Esophagus muscularis mucosa (tissue), 4 donors: Measurements from ENCODE around the gene EDEM3. TPM values are rescaled to one million over a fixed set of nuclear protein-coding genes. Genes with fewer than 3 reads are reported as not detected.

Experiments used
- DNase-seq: peaks from one replicate; pipeline ENCODE4 v3.0.0-alpha.2; 2017; ENCODE audit errors: extremely low spot score
- H3K27ac ChIP-seq, 4 donors: fragments of 200-600 bp; sonication (generic); replicated peaks in 1 of 4; 1 replicate in 3 of 4; 2 replicates in 1 of 4; pipeline ENCODE4 v1.5.1; 2016 to 2019; ENCODE audit warnings: mild to moderate bottlenecking in 1 of 4
- H3K27me3 ChIP-seq, 4 donors: fragments of 200-600 bp; sonication (generic); one replicate each; pipeline versions ENCODE4 v1.5.1 to v1.6.0; 2016 to 2019
- H3K36me3 ChIP-seq, 4 donors: fragments of 200-600 bp; sonication (generic); one replicate each; pipeline ENCODE4 v1.5.1; 2016 to 2019
- H3K4me1 ChIP-seq, 4 donors: fragments of 200-600 bp; sonication (generic); one replicate each; pipeline ENCODE4 v1.5.1; 2016 to 2019
- H3K4me3 ChIP-seq, 4 donors: fragments of 200-600 bp; sonication (generic); 1 replicate in 2 of 4; 2 replicates in 2 of 4; pipeline ENCODE4 v1.5.1; 2016 to 2019; ENCODE audit warnings: mild to moderate bottlenecking in 4 of 4, moderate library complexity in 1 of 4
- H3K9me3 ChIP-seq, 4 donors: fragments of 200-600 bp; sonication (generic); 1 replicate in 3 of 4; 2 replicates in 1 of 4; pipeline ENCODE4 v1.5.1; 2016 to 2019
- CTCF ChIP-seq, 3 experiments: fragments of 200-600 bp in 2 of 3; fragments of 450-650 bp in 1 of 3; sonication (generic) in 2 of 3; IDR thresholded peaks; one replicate each; pipeline ENCODE4 v1.5.1; 2017 to 2019; ENCODE audit warnings: antibody characterized with exemption in 3 of 3, mild to moderate bottlenecking in 2 of 3, moderate library complexity in 1 of 3
- EP300 ChIP-seq: sonication (generic); formaldehyde crosslinking; IDR thresholded peaks from one replicate; pipeline ENCODE4 v1.6.1; 2017; ENCODE audit warnings: antibody characterized with exemption
- POLR2A ChIP-seq: fragments of 450-650 bp; IDR thresholded peaks from one replicate; pipeline ENCODE4 v1.6.1; 2017; ENCODE audit warnings: antibody characterized with exemption, moderate library complexity, mild to moderate bottlenecking, low read depth
- POLR2AphosphoS5 ChIP-seq, 2 donors: sonication (generic); formaldehyde crosslinking; IDR thresholded peaks; one replicate each; pipeline ENCODE4 v1.6.1; 2017; ENCODE audit warnings: antibody characterized with exemption in 2 of 2
- WGBS: methylation state at CpG from one replicate; pipeline ENCODE4 v1.1.5; 2018; 5-methylcytosine and 5-hydroxymethylcytosine counted together
- intact Hi-C: fragments of 100-400 bp; cut with DNase I; formaldehyde crosslinking; loops from one replicate; pipeline ENCODE4 v1.15.1; 2023
- total RNA-seq, 4 donors: library from RNA; depleted of rRNA; stranded (reverse); fragments of >200 nt; gene quantifications; one replicate each; pipeline versions ENCODE4 v1.1.0 to v1.2.1, GENCODE V29; 2016

Gene EDEM3
- total RNA-seq, 4 donors from 2014 or later, result 28.7 to 36.1 (median 29.4) TPM

DNA sequence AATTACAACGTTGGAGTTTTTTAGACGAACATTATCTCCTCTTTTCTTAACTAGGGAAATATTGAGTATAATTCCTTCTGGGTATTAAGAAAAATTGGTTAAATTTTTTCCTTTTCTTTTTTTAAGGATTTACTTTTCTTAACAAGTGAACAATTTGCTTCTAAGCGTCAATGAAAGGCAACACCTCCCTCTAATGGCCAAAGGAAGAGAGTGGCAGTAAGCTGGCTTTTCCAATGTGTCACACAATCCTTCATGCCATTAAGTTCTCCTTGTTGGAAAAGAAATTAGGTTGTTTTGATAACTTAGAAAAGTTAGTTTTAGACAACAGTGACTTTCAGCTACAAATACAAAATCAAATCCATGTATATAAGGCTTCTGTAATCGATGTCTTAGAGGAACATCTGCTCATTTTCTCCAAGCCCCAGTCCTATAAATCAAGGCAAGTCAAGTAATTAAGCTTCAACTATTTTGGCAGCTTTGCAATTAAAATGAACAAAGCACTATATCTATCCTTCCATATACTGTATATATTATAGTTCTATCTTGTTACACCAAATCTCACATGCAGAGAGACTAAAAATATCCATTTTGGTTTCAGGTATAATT lies 62.8 kb downstream of the EDEM3 start:
- Histone ChIP-seq H3K4me3 (no peak overlapping the region), H3K27ac (no peak overlapping the region), H3K27me3 (no peaks in the 10 kb centered on the region), H3K36me3 (peaks cover 0 to 39% (median 25%) of the 10 kb centered on the region in 4 donors), H3K4me1 (no peaks in the 10 kb centered on the region), H3K9me3 (no peaks in the 10 kb centered on the region)
- 34% methylated on average over 4 of the region's 4 CpGs for WGBS
- TF ChIP-seq EP300 (no peak), POLR2A (no peak), CTCF (IDR thresholded peaks at IDR 0.05) (peak; percentile 81 to 85 (median 83)), POLR2AphosphoS5 (IDR thresholded peaks at IDR 0.05) (no peak)
- no peak for DNase-seq
- intact Hi-C loops, result loop anchor here (5.0 kb wide), 1 partner anchor 615 kb away; no protein-coding TSS in a partner anchor

- Histone ChIP-seq H3K9me3 (peaks cover 0 to 9% (median 5%) of the 10 kb centered on the region in 4 donors), H3K4me3 (no peak overlapping the region), H3K36me3 (no peaks in the 10 kb centered on the region), H3K27ac (no peak overlapping the region), H3K4me1 (peaks cover 0 to 4% (median 0%) of the 10 kb centered on the region in 4 donors), H3K27me3 (no peaks in the 10 kb centered on the region)
- WGBS, result 65% methylated on average over 3 of the region's 3 CpGs
- no peak for TF ChIP-seq CTCF (IDR thresholded peaks at IDR 0.05)
- no peak for TF ChIP-seq EP300
- no peak for TF ChIP-seq POLR2AphosphoS5 (IDR thresholded peaks at IDR 0.05)
- TF ChIP-seq POLR2A, result no peak
- intact Hi-C loops, result no loop called here
- DNase-seq, result no peak
Measured at GRCh38 chr1:184686540-184686939, 68.1 kb downstream of the EDEM3 start.

- H3K9me3 ChIP-seq, result peaks cover 0 to 21% (median 14%) of the 10 kb centered on the region in 4 donors
- no peak overlapping the region for H3K4me3 ChIP-seq
- no peaks in the 10 kb centered on the region for H3K36me3 ChIP-seq
- TF ChIP-seq EP300 (no peak), POLR2A (no peak), CTCF (IDR thresholded peaks at IDR 0.05) (no peak), POLR2AphosphoS5 (IDR thresholded peaks at IDR 0.05) (no peak)
- no peaks in the 10 kb centered on the region for H3K27me3 ChIP-seq
- H3K27ac ChIP-seq, result no peak overlapping the region
- 80% methylated on average over 7 of the region's 7 CpGs for WGBS
- intact Hi-C loops, result no loop called here
- H3K4me1 ChIP-seq, result peaks cover 0 to 4% (median 0%) of the 10 kb centered on the region in 4 donors
- no peak for DNase-seq
Measured at GRCh38 chr1:184685116-184685515, 69.5 kb downstream of the EDEM3 start.

DNA sequence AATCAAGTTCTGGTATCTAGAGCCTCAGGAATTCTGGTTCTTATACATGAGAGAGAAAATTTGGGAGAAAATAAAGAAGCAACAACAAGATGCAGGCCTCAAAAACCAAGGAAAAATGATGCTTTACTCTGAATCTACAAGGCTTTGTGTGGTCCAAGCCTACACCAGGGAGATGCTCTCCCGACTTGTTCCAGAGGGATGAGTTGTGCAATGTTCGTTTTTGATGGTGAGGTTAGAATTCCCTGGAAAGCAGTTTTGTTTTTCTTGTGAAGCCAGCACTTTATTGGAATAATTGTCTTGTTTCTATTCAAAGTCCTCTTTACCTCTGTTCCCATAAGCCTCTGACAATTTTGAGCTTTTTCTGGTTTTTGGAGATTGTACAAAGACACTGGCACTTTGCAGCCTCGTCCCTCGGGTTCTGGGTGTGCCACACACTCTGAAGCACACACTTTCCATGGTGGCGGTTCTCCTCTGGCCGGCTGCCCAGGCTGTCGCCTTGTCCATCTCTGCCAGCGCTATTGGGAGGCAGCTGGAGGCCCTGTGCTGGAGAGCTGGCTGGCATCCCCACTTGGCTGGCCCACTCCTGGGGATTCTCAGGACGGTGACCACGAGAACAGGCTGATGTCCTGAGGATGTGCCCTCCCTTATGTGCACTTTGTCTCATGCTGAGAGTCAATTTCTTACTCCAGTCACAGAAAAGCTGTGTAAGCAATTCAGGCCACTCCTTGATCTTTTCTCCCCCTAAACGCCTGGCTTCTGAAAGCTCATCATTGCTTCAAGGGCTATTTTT lies 70.2 kb downstream of the EDEM3 start:
- intact Hi-C loops, result no loop called here
- Histone ChIP-seq H3K9me3 (peaks cover 0 to 21% (median 14%) of the 10 kb centered on the region in 4 donors), H3K36me3 (no peaks in the 10 kb centered on the region), H3K4me1 (peaks cover 0 to 4% (median 0%) of the 10 kb centered on the region in 4 donors), H3K27me3 (no peaks in the 10 kb centered on the region), H3K4me3 (no peak overlapping the region), H3K27ac (no peak overlapping the region)
- DNase-seq, result no peak
- 71% methylated on average over 9 of the region's 11 CpGs for WGBS
- no peak for TF ChIP-seq POLR2A
- TF ChIP-seq CTCF (IDR thresholded peaks at IDR 0.05), result no peak
- TF ChIP-seq POLR2AphosphoS5 (IDR thresholded peaks at IDR 0.05), result no peak
- TF ChIP-seq EP300, result no peak
